Tongue (tissue), 2 donors: Measurements from ENCODE around the gene ROM1. TPM values are rescaled to one million over a fixed set of nuclear protein-coding genes. Genes with fewer than 3 reads are reported as not detected.
"Not testable (repeated sequence)": the region's sequence is repeated elsewhere in the genome, so short reads cannot be mapped to it uniquely, and the experiment has no call there.

Experiments
- DNase-seq: peaks from one replicate; pipeline ENCODE4 v3.0.0-alpha.2; 2015
- total RNA-seq: library from RNA; depleted of rRNA; stranded (reverse); fragments of >200 nt; gene quantifications from one replicate; pipeline ENCODE4 v1.2.3, GENCODE V29; 2014

ROM1 gene
- total RNA-seq, 1 donor from 2014 or later: 0.72 TPM

DNA sequence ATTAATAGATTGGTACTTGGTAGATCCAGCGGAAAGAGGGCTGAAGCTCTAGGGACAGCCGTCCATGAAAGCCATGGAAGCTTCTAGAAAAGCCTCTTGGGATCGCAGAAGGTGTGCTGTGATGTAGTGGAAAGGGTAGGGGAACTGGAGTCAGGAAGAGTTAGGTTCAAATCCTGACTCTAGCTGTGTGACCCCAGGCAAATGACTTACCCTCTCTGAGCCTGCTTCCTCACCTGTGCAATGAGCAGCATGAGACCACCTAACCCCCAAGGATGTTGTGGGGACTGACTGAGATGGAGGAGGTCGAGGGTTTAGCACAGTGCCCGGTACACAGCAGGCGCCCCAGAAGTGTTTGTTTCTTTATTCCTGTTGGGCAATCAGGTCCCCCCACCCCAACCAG, 2.7 kb upstream of the ROM1 start:
- DNase-seq: no peak

DNA sequence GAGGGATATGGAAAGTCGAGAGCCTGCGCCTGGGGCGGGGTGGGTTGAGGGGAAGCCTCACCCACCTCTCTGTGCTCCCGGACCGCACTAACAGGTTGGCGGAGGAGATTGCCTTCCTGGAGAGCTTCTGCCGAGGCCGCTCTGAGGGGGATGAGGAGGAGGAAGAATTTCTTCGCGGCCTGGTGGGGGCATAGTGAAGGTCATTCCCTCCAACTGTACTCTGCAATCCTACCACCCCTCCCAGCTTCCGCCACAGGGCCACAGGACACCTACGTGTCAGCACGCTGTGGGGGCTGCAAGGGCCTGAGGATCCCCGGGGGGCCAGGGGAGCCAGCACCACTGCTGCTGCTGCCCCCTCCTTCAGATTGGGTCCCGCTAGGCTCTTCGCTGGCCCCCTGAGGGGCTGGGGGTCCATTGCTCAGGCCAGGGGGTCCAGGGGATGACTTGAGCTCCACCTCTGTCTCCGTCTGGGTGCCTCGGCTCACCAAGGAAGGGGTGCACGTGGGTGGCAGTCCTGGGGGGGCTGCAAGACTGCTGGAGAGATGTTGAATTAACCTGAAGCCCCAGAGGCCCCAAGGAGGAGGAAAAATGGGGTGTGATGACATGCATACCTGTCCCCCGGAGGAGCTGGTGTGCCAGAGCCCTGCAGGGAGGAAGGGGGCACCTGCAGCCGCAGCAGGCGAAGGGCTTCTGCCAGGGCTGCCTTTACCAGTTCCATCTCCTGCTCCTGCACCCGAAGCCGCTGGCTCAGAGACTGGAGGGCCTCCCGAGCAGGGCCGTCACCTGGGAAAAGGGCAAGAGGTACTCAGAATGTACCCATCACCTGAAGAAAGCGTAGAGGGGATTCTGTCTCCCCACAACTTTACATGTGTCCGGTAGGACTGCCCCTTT, 2.0 kb upstream of the ROM1 start:
- DNase-seq: no peak

DNA sequence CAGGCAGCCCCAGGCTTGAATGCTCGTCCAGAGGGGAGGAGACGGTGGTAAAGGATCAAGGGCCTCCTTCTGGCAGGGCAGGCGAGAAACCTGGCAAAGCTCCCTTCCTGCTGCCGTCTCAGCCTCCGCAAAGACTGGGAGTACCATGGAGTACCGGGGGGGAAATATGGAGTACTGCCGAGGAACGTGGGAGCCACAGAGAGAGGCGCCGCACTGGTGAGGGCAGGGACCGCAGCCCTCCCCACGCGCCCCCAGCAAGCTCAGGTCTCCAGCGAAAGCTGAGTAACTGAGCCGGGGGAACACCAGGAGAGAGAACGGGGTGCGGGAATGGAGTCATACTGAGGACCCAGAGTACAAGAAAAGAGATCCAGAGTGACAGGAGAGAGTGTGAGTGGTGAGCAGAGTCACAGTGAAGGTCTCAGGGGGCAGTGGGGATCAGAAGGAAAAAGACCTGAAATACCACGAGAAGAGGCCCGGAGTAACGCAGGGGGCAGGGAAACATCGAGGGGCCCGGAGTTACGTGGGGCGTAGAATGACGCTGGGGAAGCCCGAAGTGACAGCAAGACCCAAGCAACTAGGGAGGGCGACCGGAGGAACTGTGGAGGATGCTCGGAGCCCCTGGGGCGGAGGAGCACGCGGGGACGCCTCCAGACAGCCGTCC, 1.2 kb upstream of the ROM1 start:
- peak; percentile 68 for DNase-seq

DNA sequence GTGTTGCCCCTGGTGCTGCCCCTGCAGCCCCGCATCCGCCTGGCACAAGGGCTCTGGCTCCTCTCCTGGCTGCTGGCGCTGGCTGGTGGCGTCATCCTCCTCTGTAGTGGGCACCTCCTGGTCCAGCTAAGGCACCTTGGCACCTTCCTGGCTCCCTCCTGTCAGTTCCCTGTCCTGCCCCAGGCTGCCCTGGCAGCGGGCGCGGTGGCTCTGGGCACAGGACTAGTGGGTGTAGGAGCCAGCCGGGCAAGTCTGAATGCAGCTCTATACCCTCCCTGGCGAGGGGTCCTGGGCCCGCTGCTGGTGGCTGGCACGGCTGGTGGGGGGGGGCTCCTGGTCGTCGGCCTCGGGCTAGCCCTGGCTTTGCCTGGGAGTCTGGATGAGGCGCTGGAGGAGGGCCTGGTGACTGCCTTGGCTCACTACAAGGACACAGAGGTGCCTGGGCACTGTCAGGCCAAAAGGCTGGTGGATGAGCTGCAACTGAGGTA, 278 bp downstream of the ROM1 start:
- no peak for DNase-seq

DNA sequence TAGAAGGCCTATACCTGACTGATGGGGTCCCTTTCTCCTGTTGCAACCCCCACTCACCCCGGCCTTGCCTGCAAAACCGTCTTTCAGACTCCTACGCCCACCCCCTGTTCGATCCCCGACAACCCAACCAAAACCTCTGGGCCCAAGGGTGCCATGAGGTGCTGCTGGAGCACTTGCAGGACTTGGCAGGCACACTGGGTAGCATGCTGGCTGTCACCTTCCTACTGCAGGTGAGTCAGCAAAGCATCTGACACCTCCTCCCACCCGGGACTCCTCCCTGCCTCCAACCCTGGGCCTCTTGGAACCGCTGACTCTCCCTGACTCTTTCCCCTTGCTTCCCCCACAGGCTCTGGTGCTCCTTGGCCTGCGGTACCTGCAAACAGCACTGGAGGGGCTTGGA, 1.2 kb downstream of the ROM1 start:
- DNase-seq: no peak

DNA sequence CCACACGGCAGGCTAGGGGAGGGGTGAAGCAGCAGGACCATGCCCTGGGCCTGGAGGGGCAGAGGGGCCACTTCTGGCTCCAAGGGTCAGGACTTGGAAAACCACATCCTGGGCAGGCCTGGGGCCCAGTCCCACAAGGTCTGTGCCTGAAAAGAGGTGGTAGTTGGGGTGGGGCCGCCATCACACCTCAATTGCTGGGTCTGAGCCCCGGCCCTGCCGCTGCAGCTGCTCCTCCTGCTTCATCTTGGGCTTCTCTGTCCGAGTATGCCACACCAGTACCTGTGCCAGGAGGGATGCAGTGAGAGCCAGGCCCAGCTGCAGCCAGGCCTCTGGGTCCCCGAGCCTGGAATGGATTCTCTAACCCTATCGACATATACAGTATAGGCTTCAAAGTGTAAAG, 2.5 kb downstream of the ROM1 start:
- DNase-seq: no peak

DNA sequence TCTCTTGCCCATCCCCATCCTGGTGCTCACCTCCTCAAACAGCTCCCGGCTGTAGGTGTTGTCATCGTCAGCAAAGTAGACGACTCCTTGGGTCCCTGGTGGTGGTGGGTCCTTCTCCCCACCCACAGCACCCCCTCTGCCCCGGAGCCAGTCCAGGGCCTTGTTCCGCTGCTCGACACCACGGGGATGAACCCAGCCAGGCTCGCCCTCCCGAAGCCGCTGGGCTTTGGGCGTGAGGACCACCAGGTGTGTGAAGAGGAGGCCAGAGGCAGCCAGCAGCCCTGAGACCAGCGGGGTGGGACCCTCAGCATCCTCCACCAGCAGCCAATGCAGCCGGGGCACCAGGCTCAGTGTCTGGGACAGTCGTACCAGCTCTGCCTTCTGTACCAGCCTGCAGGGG, 3.9 kb downstream of the ROM1 start:
- DNase-seq: not testable (repeated sequence)

DNA sequence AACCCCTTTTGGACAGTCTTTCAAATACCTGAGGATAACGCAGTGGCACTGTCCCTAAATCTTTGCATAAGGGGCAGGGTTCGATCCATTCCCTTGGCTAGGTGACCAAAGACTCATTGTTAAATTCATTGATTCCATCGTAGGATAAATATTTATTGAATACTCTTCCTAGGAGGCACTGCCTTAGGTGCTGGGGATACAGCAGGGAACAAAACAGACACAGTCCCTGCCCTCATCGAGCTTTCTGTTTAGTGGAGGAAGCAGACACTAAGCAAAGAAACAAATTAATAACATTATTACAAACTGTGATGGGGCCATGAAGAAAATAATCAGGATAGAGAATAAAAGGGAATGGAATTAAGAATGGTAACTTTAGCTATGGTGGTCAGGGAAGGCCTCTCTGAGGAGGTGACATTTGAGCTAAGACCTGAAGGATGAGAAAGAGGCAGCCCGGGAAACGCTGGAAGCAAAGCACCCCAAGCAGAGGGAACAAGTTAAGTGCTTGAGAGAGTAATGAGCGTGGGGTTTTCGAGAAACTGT, 8.0 kb downstream of the ROM1 start:
- no peak for DNase-seq

DNA sequence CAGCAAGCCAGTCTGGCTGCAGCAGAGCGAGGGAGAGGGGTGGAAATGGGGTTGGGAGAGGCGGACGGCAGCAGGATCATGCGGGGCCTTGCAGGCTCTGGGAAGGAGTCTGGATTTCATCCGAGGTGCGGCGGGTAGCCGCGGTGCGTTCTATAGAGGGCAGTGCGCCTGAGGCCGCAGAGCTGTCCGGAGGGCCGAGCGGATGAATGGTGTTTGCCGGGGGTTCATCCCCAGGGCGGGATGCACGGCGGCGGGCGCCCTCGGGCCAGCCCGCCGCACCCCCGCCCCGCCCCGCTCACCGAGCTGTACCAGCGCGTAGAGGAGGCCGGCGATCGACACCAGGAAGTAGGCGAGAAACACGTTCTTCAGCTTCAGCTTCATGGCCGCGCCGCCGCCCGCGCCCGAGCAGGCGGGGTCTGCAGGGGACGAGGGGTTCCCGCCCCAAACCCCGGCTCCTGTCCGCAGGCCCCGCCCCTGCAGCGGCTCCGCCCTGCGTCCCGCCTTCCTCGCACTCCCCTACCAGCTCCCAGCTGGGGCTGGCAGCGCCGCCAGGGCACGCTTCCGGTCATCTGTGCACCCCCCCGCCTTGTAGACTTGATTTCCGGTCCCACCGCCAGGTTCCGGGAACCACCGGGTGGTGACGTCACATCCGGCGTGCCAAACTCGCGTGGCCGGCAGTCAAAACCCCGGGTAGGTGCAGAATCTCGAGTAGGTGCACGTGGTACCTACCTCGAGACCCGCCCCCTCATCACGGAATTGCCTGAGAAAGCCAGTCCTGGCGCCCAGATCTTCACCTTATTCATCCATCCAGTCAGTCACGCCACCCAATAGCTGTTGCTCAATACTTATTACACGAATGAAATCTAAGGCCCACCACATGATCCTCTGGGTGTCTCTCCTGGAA, 8.8 kb downstream of the ROM1 start, which contains the start of gene B3GAT3:
Gene B3GAT3 (minus strand): TSS at position 420 of the 904 bp plus-strand sequence. CDS start 39 bp downstream, at position 381.
- peak; percentile 98 for DNase-seq

DNA sequence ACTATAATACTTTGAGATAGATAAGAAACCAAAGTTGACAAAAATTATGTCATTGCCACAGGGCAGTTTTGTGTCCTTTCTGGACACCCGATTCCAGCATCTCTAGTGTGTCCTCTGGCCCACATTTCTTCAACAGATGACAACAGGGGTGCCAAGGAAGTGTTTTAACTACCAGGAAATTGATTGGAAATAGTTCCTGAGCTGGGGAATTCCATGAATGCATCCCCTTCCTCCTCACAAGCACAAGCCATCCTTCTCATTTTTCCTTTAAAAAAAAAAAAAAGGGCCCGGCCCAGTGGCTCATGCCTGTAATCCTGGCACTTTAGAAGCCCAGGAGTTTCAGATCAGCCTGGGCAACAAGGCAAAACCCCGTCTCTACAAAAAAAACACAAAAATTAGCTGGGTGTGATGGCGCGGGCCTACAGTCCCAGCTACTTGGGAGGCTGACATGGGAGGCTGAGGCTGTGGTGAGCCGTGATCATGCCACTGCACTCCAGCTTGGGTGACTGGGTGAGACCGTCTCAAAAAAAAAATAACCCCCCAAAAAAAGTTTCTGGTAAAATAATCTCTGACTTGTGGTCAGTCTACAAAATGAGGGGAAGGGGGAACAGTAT, 9.5 kb downstream of the ROM1 start:
- no peak for DNase-seq

DNA sequence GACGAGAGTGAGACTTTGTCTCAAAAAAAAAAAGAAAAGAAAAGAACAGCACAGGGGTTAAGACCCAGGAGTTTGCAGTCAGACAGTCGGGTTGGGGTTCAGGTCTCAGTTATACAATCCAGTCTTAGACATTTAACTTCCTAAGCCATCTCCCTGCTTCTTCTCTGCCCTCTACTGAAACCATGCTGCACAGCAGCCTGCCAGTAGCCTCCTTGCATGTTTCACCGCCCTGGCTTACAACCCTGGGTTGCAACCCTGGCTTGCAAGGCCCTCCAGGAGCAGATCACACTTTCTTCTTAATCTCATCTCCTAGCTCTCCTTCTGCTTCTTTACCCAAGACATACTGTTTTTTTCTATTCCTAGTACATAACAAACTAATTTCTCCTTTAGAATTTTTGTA, 14.7 kb downstream of the ROM1 start:
- DNase-seq: no peak

DNA sequence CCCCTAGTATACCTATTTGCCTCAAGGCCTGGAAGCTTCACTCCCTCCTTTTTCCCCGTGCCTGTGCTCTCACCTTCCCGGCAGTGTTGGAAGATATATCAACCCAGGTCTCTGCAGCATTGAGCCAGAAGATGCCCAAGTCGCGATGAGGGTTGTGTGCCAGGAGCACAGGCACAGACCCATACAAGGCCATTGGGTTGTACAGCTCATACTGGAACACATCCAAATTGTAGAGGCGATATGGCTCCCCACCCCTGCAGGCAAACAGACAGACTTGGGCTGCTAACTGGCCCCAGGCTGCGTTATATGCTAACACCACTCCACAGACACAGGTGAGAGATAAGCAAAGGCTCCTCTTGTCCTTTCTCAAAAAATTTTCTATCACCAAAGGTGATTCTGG, 19.4 kb downstream of the ROM1 start:
- DNase-seq: no peak

DNA sequence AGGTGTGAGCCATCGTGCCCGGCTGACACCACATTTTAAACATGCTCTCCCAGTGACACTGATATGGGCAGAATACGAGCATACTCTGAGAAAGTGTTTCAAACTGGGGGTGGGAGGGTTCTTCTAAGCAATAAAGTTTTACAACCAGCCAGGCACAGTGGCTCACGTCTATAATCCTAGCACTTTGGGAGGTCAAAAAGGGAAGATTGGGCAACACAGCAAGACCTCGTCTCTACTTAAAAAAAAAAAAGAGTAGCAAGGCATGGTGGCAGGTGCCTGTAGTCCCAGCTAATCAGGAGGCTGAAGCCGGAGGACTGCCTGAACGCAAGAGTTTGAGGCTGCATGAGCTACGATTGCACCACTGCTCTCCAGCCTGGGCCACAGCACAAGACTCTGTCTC, 31.2 kb downstream of the ROM1 start:
- no peak for DNase-seq

DNA sequence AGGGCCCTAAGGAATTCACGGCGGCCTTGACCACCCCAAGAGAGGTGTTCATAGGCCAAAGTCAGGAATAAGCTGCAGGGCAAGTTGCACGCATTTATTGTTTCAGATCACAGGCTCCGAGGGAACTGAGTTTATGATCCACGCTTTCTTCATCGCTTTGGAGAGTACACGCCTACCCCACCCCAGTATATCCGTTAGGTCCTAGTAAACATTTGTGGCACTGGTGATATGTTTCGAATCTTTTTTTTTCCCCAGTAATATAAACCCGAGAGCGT, 32.6 kb downstream of the ROM1 start:
- no peak for DNase-seq

DNA sequence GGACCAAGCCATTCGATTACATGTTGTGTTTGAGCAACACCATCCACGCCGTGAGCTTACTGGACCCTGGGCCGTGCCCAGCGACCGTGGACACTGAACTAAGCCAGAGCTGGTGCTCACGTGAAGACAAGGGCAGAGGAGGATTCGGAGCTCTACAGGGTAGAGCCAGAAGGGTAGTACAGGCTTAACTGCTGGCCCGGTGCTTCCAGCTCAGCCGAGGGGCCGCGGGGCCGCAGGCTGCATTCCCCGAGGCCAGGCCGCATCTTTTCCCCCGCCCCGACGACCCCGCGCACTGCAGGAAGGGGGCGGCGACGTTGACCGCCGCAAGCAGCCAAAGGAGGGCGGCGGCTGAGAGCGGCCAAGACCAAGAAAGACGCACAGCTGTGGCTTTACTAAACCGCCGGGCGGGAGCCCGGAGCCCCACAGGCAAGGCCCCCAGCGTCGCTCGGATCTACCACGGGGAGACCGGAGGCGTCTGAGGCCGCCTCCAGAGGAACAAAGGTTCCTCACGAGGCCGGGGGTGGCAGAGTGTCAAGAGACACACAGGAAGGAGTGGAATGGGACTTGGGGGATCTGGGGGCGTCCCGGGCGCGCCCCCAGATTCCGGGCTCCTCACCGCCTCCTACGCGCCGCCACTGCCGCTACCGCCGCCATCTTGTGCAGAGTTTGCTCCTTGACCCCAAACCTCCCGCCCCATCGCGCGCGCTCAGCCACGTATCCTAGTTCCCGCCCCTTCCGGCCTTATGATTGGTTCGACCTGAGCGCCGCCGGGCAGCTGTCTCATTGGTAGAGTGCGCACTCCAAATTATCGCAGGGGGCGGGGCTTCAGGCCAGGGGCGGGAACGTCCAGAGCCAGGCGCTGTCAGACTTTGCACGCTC, 33.1 kb downstream of the ROM1 start, which contains the start of gene GANAB:
Gene GANAB (minus strand): TSS at position 668 of the 879 bp plus-strand sequence. CDS start 14 bp downstream, at position 654.
- DNase-seq: peak; percentile 100

DNA sequence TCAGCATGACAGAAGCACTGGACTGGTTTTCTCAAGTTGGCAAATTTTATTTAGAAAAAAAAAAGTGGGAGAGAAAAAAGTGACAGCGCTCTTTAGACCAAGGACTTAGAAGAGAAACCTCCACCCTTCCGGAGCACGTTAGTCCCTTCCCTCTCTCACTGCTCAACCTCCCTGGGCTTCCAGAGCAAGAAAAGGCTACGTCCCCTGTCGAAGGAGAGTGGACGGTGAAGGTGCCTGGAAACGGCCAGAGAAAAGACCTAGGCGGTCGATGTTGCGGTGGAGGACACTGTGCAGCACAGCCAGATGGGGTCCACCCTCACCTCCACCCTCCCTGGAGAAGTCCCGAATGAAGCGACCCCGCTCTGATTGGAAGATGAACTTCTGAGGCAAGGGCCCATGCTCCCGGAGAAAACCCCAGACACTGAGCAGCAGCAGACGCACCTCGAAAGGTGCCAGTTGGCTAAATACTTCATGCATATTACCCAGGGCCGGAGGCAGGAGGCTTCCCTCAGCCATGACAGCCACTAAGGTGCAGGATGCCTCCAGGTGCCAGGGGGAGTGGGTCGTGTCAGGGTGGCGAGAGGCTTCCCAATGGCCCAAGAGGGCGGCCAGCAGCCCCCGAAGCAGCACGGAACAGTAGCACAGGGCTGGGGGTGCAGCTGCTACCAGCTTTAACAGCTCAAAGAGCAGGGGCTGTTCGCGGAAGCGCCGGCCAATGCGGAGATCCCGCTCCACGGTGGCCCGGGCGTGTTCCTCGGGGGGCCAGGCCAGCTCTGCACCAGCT, 34.0 kb downstream of the ROM1 start:
- DNase-seq: no peak

DNA sequence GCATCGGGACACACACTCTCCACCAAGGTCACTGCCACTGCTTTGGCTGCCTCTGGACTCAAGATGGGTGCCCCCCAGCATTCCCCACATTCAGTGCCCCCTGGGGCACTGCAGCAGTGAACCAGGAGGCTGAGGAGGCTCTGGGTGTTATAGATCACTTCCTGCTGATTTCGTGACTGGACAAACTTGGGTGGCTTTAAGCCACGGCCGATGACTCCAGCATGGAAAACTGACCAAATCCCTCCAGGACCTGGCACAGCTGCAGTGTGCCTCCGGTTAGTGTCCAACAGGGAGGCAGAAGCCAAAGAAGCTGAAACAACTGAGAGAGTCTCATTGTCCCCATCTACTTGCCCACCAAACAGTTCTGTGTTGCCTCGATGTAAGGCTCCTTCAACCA, 34.5 kb downstream of the ROM1 start:
- no peak for DNase-seq

DNA sequence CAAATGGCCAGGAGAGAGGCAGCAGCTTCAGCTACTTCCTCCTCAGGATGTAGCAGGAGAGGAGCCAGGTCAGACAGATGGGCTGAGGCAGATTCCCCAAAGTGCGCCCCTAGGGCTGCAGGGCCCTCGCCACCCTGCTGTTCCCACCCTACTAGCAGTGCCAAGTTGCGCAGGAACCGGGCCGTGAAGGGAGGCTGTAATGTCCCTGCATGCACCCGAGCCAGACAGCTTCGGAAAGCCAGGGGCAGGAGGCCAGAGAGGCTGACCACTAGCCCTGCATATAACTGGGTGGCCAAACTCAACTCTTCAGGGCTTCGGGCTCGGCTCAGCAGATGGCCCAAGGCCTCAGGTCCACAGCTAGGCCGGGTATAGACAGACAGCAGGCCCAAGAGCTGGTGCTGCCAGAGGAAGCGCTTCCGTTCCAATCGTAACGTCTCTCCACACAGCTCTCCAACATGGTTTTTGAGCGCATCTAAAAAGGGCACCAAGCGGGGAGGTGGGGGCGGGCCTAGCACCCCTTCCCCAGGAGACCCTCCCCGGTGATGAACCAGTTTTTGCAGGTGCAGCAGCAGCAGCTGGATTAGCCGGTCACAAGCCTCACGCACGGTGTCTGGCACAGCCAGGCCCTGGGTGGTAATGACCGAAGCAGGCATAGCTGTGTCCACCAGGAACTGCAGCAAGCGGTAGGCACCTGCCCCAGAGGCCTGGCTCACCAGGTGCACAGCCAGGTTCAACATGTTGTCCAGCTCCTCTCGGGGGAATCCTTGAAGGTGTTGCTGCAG, 35.3 kb downstream of the ROM1 start:
- DNase-seq: no peak

DNA sequence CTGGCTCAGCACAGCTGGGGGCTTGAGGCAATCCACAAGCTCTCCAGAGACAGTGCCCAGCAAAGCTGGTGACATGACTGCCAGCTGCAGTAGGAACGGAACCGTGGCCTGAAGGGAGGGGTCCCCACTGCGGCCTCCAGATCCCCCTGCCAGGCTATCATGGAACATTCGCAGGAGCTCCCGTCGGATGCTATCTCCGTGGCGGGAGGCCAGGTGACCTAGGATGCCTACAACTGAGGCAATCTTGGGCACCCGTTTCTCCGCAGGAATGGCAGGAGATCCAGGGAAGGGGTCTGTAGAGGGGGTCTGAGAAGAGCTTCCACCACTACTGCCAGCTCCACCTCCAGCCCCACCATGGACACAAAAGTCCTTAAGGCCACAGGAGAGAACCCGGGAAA, 35.9 kb downstream of the ROM1 start:
- DNase-seq: no peak
